SIG-M5 treated with dmso at 0.1 percent for 504 hours (cell line): Measurements from ENCODE around the gene GOLGA6L4.
"Not testable (repeated sequence)": the region's sequence is repeated elsewhere in the genome, so short reads cannot be mapped to it uniquely, and the experiment has no call there.

ENCODE experiments used
- DNase-seq: peaks from one replicate; lab custom pipeline; 2025; ENCODE audit not compliant: unreplicated experiment; lab: John Stamatoyannopoulos, UW

GOLGA6L4 gene

GRCh38 chr15:84235573-84235972, at the start of gene GOLGA6L4:
Gene GOLGA6L4, plus strand, starts transcription at chr15:84235773. Its CDS starts 62 bp downstream, at chr15:84235835.
- not testable (repeated sequence) for DNase-seq

GRCh38 chr15:84192982-84193381, 42.6 kb upstream of the GOLGA6L4 start:
- not testable (repeated sequence) for DNase-seq

- not testable (repeated sequence) for DNase-seq
Observed at GRCh38 chr15:84195603-84196002, 40.0 kb upstream of the GOLGA6L4 start.

- DNase-seq: not testable (repeated sequence)
Observed at GRCh38 chr15:84196530-84197188, 38.9 kb upstream of the GOLGA6L4 start.

GRCh38 chr15:84199865-84200264, 35.7 kb upstream of the GOLGA6L4 start:
- not testable (repeated sequence) for DNase-seq

- DNase-seq: not testable (repeated sequence)
Observed at GRCh38 chr15:84246441-84246840, 10.9 kb downstream of the GOLGA6L4 start.
